ENCODE measurements around the gene PFKFB4.
"Not testable (repeated sequence)": the region's sequence is repeated elsewhere in the genome, so short reads cannot be mapped to it uniquely, and the experiment has no call there.

DNA sequence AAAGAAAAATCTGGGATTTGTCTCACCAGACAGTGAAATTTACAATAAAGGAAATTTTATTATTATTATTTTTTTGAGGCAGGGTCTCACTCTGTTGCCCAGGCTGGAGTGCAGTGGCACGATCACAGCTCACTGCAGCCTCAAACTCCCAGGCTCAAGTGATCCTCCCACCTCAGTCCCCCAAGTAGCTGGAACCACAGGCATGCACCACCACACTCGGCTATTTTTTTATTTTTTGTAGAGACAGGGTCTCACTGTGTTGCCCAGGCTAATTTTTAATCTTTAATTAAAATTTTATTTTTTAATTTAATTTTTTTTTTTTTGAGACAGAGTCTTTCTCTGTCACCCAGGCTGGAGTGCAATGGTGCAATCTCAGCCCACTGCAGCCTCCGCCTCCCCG is 82.6 kb downstream of the PFKFB4 start:
- TF ChIP-seq, protein P1, sequence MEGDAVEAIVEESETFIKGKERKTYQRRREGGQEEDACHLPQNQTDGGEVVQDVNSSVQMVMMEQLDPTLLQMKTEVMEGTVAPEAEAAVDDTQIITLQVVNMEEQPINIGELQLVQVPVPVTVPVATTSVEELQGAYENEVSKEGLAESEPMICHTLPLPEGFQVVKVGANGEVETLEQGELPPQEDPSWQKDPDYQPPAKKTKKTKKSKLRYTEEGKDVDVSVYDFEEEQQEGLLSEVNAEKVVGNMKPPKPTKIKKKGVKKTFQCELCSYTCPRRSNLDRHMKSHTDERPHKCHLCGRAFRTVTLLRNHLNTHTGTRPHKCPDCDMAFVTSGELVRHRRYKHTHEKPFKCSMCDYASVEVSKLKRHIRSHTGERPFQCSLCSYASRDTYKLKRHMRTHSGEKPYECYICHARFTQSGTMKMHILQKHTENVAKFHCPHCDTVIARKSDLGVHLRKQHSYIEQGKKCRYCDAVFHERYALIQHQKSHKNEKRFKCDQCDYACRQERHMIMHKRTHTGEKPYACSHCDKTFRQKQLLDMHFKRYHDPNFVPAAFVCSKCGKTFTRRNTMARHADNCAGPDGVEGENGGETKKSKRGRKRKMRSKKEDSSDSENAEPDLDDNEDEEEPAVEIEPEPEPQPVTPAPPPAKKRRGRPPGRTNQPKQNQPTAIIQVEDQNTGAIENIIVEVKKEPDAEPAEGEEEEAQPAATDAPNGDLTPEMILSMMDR (IDR thresholded peaks at IDR 0.05; ENCODE audit: low read depth, low read length, poor library complexity, severe bottlenecking), result not testable (repeated sequence)
- TF ChIP-seq EZH2phosphoT487 (IDR thresholded peaks at IDR 0.05; ENCODE audit: borderline replicate concordance, low read length), result not testable (repeated sequence)
